Measurements from ENCODE around the gene CLDND2.

CLDND2 gene

GRCh38 chr19:51317968-51318367 lies 50.8 kb downstream of the CLDND2 start:
- Histone ChIP-seq H3K9me3 (ENCODE audit: insufficient read depth, low read length) (no peaks in the 10 kb centered on the region), H3K27me3 (ENCODE audit: low read length) (no peaks in the 10 kb centered on the region), H3K9ac (ENCODE audit: low read length) (no peak overlapping the region), H3K4me2 (ENCODE audit: low read depth, low read length, poor library complexity, severe bottlenecking) (no peak overlapping the region), H3F3A (ENCODE audit: insufficient read depth) (no peaks in the 10 kb centered on the region), H3K4me3 (ENCODE audit: insufficient read depth, low read length, poor library complexity, severe bottlenecking) (no peak overlapping the region), H3K79me2 (ENCODE audit: insufficient read depth, low read length) (no peaks in the 10 kb centered on the region), H3K36me3 (ENCODE audit: low read length) (no peaks in the 10 kb centered on the region), H3K27ac (ENCODE audit: low read depth, low read length) (no peak overlapping the region), H3K9me2 (replicated peaks; ENCODE audit: insufficient read depth, low read length) (no peaks in the 10 kb centered on the region), H4K20me1 (ENCODE audit: low read depth, low read length) (no peaks in the 10 kb centered on the region), H2AFZ (ENCODE audit: low read depth, low read length, severe bottlenecking) (no peak overlapping the region)
- TF ChIP-seq CTCF (IDR thresholded peaks at IDR 0.05; ENCODE audit: insufficient read depth, low read length, poor library complexity, severe bottlenecking) (no peak), EZH2phosphoT487 (conservative IDR thresholded peaks at IDR 0.05; ENCODE audit: low read length) (no peak)

GRCh38 chr19:51317376-51317775 lies 51.4 kb downstream of the CLDND2 start:
- Histone ChIP-seq H3F3A (ENCODE audit: insufficient read depth) (no peaks in the 10 kb centered on the region), H3K9me3 (ENCODE audit: insufficient read depth, low read length) (no peaks in the 10 kb centered on the region), H4K20me1 (ENCODE audit: low read depth, low read length) (no peaks in the 10 kb centered on the region), H3K9me2 (replicated peaks; ENCODE audit: insufficient read depth, low read length) (no peaks in the 10 kb centered on the region), H3K9ac (ENCODE audit: low read length) (no peak overlapping the region), H3K4me2 (ENCODE audit: low read depth, low read length, poor library complexity, severe bottlenecking) (no peak overlapping the region), H3K27me3 (ENCODE audit: low read length) (no peaks in the 10 kb centered on the region), H2AFZ (ENCODE audit: low read depth, low read length, severe bottlenecking) (no peak overlapping the region), H3K36me3 (ENCODE audit: low read length) (no peaks in the 10 kb centered on the region), H3K27ac (ENCODE audit: low read depth, low read length) (no peak overlapping the region), H3K4me3 (ENCODE audit: insufficient read depth, low read length, poor library complexity, severe bottlenecking) (no peak overlapping the region), H3K79me2 (ENCODE audit: insufficient read depth, low read length) (no peaks in the 10 kb centered on the region)
- TF ChIP-seq EZH2phosphoT487 (conservative IDR thresholded peaks at IDR 0.05; ENCODE audit: low read length) = no peak
- TF ChIP-seq CTCF (IDR thresholded peaks at IDR 0.05; ENCODE audit: insufficient read depth, low read length, poor library complexity, severe bottlenecking) = no peak
